SK-N-SH treated with all-trans-retinoic acid at 6 μM for 48 hours (cell line): ENCODE measurements around the gene HJV.

Experiments
- ATAC-seq: fragments of 200-7000 bp; cut with Tn5 transposase; 3 replicates; pipeline ENCODE4 v1.9.1; 2020; ENCODE audit warnings: mild to moderate bottlenecking, moderate library complexity
- ARNTL ChIP-seq: fragments of 450-650 bp; formaldehyde crosslinking; IDR thresholded peaks from 2 replicates; pipeline ENCODE4 v1.5.0; 2020; ENCODE audit warnings: low read depth, mild to moderate bottlenecking, moderate library complexity, borderline replicate concordance
- CSDC2 ChIP-seq: fragments of 250-450 bp; sonication (Bioruptor Pico); IDR thresholded peaks from 2 replicates; pipeline ENCODE4 v1.5.0; 2020; ENCODE audit warnings: mild to moderate bottlenecking, moderate library complexity
- ESRRG ChIP-seq: fragments of 250-450 bp; sonication (Bioruptor Pico); IDR thresholded peaks from 2 replicates; pipeline ENCODE4 v1.6.1; 2021; ENCODE audit warnings: mild to moderate bottlenecking
- GLIS3 ChIP-seq: fragments of 250-450 bp; sonication (Bioruptor Pico); IDR thresholded peaks from 2 replicates; pipeline ENCODE4 v1.5.0; 2020; ENCODE audit warnings: mild to moderate bottlenecking, moderate library complexity
- OSR1 ChIP-seq: fragments of 250-450 bp; sonication (Bioruptor Pico); IDR thresholded peaks from 2 replicates; pipeline ENCODE4 v1.8.0; 2022; ENCODE audit warnings: moderate library complexity, mild to moderate bottlenecking, inconsistent platforms
- RARB ChIP-seq: fragments of 250-450 bp; sonication (Bioruptor Pico); IDR thresholded peaks from 2 replicates; pipeline ENCODE4 v1.8.0; 2021; ENCODE audit warnings: mild to moderate bottlenecking, moderate library complexity
- SNAI2 ChIP-seq: fragments of 250-450 bp; sonication (Bioruptor Pico); IDR thresholded peaks from 2 replicates; pipeline ENCODE4 v1.5.0; 2020; ENCODE audit warnings: mild to moderate bottlenecking, moderate library complexity
- TCF4 ChIP-seq: fragments of 250-450 bp; sonication (Bioruptor Pico); IDR thresholded peaks from 2 replicates; pipeline ENCODE4 v1.8.0; 2021; ENCODE audit warnings: mild to moderate bottlenecking, moderate library complexity, borderline replicate concordance
- ZC3H10 ChIP-seq: fragments of 250-450 bp; sonication (Bioruptor Pico); IDR thresholded peaks from 2 replicates; pipeline ENCODE4 v1.5.1; 2021; ENCODE audit warnings: mild to moderate bottlenecking, moderate library complexity
- ZFP3 ChIP-seq: fragments of 250-450 bp; sonication (Bioruptor Pico); IDR thresholded peaks from 2 replicates; pipeline ENCODE4 v1.5.0; 2020; ENCODE audit warnings: mild to moderate bottlenecking, moderate library complexity
- ZFP30 ChIP-seq: fragments of 450-650 bp; formaldehyde crosslinking; IDR thresholded peaks from 2 replicates; pipeline ENCODE4 v1.5.0; 2022; ENCODE audit warnings: mild to moderate bottlenecking, moderate library complexity
- ZNF565 ChIP-seq: fragments of 450-650 bp; formaldehyde crosslinking; conservative IDR thresholded peaks from 2 replicates; pipeline ENCODE4 v1.5.0; 2020; ENCODE audit warnings: low read depth, mild to moderate bottlenecking, moderate library complexity
- ZNF70 ChIP-seq: fragments of 450-650 bp; formaldehyde crosslinking; IDR thresholded peaks from 2 replicates; pipeline ENCODE4 v1.5.0; 2020; ENCODE audit warnings: mild to moderate bottlenecking, moderate library complexity
- ZNF8 ChIP-seq: fragments of 450-650 bp; formaldehyde crosslinking; IDR thresholded peaks from 2 replicates; pipeline ENCODE4 v1.5.0; 2020; ENCODE audit warnings: mild to moderate bottlenecking, moderate library complexity
- TF ChIP-seq, protein P1 (sequence below): fragments of 250-450 bp; sonication (Bioruptor Pico); IDR thresholded peaks from 2 replicates; pipeline ENCODE4 v1.8.0; 2021; ENCODE audit warnings: low read depth, mild to moderate bottlenecking, moderate library complexity, borderline replicate concordance
- TF ChIP-seq, protein P2 (sequence below): fragments of 250-450 bp; sonication (Bioruptor Pico); IDR thresholded peaks from 2 replicates; pipeline ENCODE4 v1.8.0; 2020; ENCODE audit warnings: mild to moderate bottlenecking, moderate library complexity, borderline replicate concordance
- TF ChIP-seq, protein P3 (sequence below): fragments of 250-450 bp; sonication (Bioruptor Pico); IDR thresholded peaks from 2 replicates; pipeline ENCODE4 v1.5.1; 2020; ENCODE audit warnings: low read depth, mild to moderate bottlenecking, moderate library complexity
- TF ChIP-seq, protein P4 (sequence below): fragments of 250-450 bp; sonication (Bioruptor Pico); IDR thresholded peaks from 2 replicates; pipeline ENCODE4 v1.5.0; 2020; ENCODE audit warnings: mild to moderate bottlenecking, moderate library complexity

HJV gene

DNA sequence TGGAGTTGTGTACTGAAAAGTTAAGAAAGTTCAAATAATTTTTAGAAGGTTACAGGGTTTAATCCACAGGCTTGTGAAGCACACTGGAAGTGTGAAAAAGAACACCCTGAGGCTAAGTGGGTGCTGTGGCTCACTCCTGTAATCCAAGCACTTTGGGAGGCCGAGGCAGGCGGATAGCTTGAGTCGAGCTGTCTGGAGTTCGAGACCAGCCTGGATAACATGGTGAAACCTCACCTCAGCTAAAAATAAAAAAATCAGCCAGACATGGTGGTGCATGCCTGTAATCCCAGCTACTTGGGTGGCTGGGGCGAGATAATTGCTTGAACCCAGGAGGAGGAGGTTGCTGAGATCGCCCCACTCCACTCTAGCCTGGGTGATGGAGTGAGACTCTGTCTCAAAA lies 35.0 kb downstream of the HJV start (continued):
- TF ChIP-seq, protein P1, sequence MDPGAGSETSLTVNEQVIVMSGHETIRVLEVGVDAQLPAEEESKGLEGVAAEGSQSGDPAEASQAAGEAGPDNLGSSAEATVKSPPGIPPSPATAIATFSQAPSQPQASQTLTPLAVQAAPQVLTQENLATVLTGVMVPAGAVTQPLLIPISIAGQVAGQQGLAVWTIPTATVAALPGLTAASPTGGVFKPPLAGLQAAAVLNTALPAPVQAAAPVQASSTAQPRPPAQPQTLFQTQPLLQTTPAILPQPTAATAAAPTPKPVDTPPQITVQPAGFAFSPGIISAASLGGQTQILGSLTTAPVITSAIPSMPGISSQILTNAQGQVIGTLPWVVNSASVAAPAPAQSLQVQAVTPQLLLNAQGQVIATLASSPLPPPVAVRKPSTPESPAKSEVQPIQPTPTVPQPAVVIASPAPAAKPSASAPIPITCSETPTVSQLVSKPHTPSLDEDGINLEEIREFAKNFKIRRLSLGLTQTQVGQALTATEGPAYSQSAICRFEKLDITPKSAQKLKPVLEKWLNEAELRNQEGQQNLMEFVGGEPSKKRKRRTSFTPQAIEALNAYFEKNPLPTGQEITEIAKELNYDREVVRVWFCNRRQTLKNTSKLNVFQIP (CRISPR knock-in tag), result no peak

DNA sequence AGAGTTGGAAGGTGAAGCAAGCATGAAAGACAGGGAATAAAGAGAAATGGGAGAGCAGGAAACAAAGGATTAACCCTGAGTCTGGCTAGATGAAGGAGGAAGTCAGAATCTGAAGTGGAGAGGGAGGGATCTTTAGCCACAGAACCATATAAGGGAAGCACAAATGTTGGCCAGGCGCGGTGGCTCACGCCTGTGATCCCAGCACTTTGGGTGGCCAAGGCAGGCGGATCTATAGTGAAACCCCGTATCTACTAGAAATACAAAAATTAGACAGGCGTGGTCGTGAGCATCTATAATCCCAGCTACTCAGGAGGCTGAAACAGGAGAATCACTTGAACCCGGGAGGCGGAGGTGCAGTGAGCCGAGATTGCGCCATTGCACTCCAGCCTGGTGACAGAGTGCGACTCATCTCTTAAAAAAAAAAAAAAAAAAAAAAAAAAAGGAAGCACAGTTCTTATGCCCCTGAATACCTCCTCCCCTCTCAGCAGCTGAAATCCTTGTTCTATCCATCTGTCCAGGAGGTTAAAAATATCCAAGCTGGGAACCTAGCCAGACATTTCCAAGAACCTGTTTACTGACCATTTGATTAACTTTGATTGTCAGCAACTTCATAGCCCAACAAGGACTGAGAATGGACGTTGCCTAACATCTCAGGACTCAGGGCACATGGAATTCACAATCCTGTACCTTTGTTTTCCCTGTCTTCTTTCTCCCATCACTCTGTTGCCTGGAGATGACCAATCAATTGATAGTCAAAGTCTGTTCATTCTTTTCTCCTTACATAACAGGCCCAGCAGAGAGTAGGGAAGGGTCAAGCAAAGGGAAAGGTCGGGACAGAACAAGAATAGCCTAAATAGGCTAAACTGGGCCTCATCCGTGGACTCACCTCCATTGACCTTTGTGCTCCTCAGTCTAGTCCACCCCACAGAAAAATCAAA lies 35.8 kb downstream of the HJV start:
- TF ChIP-seq, protein P2, sequence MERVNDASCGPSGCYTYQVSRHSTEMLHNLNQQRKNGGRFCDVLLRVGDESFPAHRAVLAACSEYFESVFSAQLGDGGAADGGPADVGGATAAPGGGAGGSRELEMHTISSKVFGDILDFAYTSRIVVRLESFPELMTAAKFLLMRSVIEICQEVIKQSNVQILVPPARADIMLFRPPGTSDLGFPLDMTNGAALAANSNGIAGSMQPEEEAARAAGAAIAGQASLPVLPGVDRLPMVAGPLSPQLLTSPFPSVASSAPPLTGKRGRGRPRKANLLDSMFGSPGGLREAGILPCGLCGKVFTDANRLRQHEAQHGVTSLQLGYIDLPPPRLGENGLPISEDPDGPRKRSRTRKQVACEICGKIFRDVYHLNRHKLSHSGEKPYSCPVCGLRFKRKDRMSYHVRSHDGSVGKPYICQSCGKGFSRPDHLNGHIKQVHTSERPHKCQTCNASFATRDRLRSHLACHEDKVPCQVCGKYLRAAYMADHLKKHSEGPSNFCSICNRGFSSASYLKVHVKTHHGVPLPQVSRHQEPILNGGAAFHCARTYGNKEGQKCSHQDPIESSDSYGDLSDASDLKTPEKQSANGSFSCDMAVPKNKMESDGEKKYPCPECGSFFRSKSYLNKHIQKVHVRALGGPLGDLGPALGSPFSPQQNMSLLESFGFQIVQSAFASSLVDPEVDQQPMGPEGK (CRISPR knock-in tag), result no peak
- TF ChIP-seq ZNF70 (CRISPR knock-in tag), result peak; percentile 78; the same call in 1 of the 2 replicates
- ATAC-seq, result peak; percentile 78

DNA sequence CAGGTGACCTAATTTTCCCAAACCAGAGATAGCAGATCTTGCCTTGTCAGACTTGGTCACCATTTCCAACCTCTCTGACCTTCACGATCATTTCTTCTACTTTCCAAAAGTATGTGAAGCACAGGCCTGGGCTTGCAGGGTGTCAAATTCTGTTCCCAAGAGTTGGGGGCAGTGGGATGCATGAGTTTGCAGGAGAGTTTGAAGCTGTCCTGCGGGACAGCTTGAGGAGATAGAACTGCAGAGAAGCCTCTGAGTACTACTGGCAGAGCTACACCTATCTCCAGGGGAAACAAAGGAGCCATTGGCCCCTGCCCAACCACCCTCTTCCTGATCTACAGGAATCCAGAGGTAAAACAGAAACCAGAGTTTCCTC lies 36.4 kb downstream of the HJV start:
- no peak; the same call in 1 of the 3 replicates for ATAC-seq
- no peak for TF ChIP-seq ZFP30 (CRISPR knock-in tag)
- TF ChIP-seq, protein P3, sequence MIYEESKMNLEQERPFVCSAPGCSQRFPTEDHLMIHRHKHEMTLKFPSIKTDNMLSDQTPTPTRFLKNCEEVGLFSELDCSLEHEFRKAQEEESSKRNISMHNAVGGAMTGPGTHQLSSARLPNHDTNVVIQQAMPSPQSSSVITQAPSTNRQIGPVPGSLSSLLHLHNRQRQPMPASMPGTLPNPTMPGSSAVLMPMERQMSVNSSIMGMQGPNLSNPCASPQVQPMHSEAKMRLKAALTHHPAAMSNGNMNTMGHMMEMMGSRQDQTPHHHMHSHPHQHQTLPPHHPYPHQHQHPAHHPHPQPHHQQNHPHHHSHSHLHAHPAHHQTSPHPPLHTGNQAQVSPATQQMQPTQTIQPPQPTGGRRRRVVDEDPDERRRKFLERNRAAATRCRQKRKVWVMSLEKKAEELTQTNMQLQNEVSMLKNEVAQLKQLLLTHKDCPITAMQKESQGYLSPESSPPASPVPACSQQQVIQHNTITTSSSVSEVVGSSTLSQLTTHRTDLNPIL (CRISPR knock-in tag), result no peak
- TF ChIP-seq ZC3H10, result no peak
- no peak for TF ChIP-seq SNAI2
- TF ChIP-seq GLIS3 (CRISPR knock-in tag), result no peak
- TF ChIP-seq, all 23 proteins: peak for 0

DNA sequence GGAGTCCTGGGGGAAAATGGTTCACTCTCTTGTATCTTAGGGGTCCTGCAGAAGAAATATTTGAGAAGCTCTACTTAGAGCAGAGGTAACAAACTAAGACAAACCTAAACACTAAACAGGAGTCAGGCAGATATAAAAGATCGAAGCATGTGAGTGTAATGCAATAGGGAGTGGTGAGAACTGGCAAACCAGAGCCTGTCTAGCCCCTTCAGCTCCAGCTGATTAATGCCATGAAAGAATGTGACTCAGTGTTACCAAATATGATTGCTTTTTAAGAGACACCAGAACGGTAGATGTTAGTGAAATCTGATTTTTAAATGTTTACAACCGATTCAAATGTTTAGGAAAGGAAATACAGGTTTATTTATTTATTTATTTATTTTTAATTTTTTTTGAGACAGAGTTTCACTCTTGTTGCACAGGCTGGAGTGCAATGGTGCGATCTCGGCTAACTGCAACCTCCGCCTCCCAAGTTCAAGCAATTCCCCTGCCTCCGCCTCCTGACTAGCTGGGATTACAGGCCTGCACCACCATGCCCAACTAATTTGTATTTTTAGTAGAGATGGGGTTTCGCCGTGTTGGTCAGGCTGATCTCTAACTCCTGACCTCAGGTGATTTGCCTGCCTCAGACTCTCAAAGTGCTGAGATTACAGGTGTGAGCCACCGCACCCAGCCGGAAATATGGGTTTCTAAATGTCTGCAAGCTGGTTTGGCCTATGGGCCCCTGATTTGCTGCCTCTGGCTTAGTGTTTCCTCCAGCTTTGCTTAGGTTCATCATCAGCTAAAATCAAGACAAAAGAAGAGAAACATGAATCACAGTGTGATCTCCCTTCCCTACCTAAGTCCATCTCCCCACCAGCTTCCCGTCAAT lies 37.3 kb downstream of the HJV start:
- no peak for ATAC-seq
- TF ChIP-seq ZNF565 (CRISPR knock-in tag) (no peak), ZFP3 (CRISPR knock-in tag) (no peak), ARNTL (no peak), ESRRG (CRISPR knock-in tag) (no peak)
- TF ChIP-seq, all 23 proteins: peak for 0

DNA sequence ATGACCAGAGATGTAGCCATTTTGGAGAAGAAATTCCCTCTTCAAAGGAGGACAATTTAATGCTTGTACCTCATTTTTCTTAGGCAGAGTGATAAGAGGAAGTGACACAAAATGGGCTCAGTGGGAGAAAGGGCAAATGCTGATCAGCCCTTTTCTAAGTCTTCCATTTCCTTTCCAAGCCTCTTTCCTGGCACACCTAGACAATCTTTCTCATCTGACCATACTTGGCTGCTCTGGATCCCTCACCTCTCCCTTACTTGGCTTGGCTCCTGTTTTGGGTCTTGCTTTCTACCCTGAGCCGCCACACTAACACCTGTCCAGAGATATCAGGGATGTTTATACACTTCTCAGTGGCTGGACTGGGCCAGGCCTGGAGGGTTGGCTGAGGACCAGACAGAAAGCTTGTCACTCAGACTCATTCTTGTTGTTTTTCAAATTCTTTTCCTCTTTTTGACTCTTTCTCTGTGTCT lies 38.3 kb downstream of the HJV start:
- ATAC-seq, result no peak
- TF ChIP-seq ESRRG (CRISPR knock-in tag) (no peak), ZC3H10 (no peak), ZFP30 (CRISPR knock-in tag) (no peak), ZNF565 (CRISPR knock-in tag) (no peak), CSDC2 (CRISPR knock-in tag) (no peak), RARB (CRISPR knock-in tag) (no peak), ZNF8 (no peak), SNAI2 (no peak), OSR1 (CRISPR knock-in tag) (no peak), ZFP3 (CRISPR knock-in tag) (no peak), TCF4 (no peak)
- TF ChIP-seq, protein P3 (CRISPR knock-in tag), result no peak
- TF ChIP-seq, protein P4, sequence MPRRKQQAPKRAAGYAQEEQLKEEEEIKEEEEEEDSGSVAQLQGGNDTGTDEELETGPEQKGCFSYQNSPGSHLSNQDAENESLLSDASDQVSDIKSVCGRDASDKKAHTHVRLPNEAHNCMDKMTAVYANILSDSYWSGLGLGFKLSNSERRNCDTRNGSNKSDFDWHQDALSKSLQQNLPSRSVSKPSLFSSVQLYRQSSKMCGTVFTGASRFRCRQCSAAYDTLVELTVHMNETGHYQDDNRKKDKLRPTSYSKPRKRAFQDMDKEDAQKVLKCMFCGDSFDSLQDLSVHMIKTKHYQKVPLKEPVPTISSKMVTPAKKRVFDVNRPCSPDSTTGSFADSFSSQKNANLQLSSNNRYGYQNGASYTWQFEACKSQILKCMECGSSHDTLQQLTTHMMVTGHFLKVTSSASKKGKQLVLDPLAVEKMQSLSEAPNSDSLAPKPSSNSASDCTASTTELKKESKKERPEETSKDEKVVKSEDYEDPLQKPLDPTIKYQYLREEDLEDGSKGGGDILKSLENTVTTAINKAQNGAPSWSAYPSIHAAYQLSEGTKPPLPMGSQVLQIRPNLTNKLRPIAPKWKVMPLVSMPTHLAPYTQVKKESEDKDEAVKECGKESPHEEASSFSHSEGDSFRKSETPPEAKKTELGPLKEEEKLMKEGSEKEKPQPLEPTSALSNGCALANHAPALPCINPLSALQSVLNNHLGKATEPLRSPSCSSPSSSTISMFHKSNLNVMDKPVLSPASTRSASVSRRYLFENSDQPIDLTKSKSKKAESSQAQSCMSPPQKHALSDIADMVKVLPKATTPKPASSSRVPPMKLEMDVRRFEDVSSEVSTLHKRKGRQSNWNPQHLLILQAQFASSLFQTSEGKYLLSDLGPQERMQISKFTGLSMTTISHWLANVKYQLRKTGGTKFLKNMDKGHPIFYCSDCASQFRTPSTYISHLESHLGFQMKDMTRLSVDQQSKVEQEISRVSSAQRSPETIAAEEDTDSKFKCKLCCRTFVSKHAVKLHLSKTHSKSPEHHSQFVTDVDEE (CRISPR knock-in tag), result no peak
- TF ChIP-seq, protein P2 (CRISPR knock-in tag), result no peak
- TF ChIP-seq, protein P1 (CRISPR knock-in tag), result no peak
